Measurements from ENCODE around the gene GAS2L3. TPM values are rescaled to one million over a fixed set of nuclear protein-coding genes. Genes with fewer than 3 reads are reported as not detected.

GAS2L3 gene
- total RNA-seq, 1 experiment from 2014 or later, result 38.7 TPM

DNA sequence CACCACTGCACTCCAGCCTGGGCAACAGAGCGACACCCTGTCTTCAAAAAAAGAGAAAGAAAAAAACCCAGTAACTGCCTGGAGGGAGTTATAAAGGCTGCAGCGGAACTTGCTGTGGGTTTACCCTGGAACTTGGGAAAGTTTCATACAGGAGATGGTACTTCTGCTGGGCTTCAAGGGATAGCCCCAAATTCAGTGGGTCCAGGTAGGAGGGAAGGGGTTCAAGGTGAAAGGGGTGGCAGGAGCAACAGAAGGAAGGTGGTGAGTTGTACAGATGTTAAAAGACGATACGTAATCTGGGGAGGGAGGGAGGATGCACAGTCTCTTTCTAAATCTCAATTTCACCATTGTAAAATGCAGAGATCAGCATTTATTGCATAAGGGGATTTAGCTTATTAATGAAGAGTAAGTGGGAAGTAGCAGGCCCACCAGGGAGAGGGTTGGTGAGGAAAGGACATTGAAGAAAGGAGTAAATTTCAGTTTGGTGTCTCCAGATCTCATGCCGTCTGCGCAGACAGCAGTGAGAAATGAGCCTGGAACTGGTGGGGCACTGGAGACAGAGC, 8.5 kb upstream of the GAS2L3 start:
- no peaks in the 10 kb centered on the region for H3K36me3 ChIP-seq (ENCODE audit: control insufficient read depth in 1 of 2, insufficient read depth in 2 of 2, low read length in 2 of 2)
- H3K9ac ChIP-seq (ENCODE audit: low read length), result no peak overlapping the region

More for the DNA sequence above, 8.5 kb upstream of the GAS2L3 start:
- Histone ChIP-seq H2AFZ (ENCODE audit: low read depth, low read length, poor library complexity, severe bottlenecking) (no peak overlapping the region), H3K79me2 (ENCODE audit: insufficient read depth, low read length) (no peaks in the 10 kb centered on the region), H4K20me1 (ENCODE audit: insufficient read depth) (no peaks in the 10 kb centered on the region), H3K4me1 (ENCODE audit: control insufficient read depth in 1 of 2, insufficient read depth in 2 of 2, low read length in 2 of 2) (no peaks in the 10 kb centered on the region), H3K4me2 (ENCODE audit: low read length) (no peak overlapping the region), H3K27me3 (ENCODE audit: insufficient read depth, low read length) (peaks cover 12% of the 10 kb centered on the region; the same call in 1 of the 2 replicates), H3K27ac (ENCODE audit: low read depth, low read length) (no peak overlapping the region), H3K9me3 (ENCODE audit: control insufficient read depth in 1 of 2, insufficient read depth in 1 of 2, low read depth in 1 of 2, low read length in 2 of 2) (no peaks in the 10 kb centered on the region), H3K9me2 (ENCODE audit: insufficient read depth) (no peaks in the 10 kb centered on the region), H3K4me3 (replicated peaks in 1 of 2; ENCODE audit: low read depth in 1 of 2, low read length in 2 of 2) (no peak overlapping the region)
- DNase-seq (ENCODE audit: low read depth, low spot score), result no peak
- ATAC-seq, result no peak
- RAD21 ChIA-PET (ENCODE audit: low non-redundant PET in 1 of 2, low total read pairs in 2 of 2, uncharacterized antibody in 2 of 2, unreplicated experiment in 2 of 2), result no interaction called here
- CTCF ChIA-PET, result no interaction called here
- intact Hi-C loops (cut with micrococcal nuclease), result no loop called here
- POLR2A ChIA-PET, result no interaction called here
- no peak for TF ChIP-seq SIN3A (IDR thresholded peaks at IDR 0.05; ENCODE audit: low read depth)
- TF ChIP-seq, protein P1, sequence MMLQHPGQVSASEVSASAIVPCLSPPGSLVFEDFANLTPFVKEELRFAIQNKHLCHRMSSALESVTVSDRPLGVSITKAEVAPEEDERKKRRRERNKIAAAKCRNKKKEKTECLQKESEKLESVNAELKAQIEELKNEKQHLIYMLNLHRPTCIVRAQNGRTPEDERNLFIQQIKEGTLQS (IDR thresholded peaks at IDR 0.05), result no peak
- no peak for TF ChIP-seq YY1 (IDR thresholded peaks at IDR 0.05; ENCODE audit: extremely low read depth, insufficient replicate concordance, low read depth, low read length)
- TF ChIP-seq CBX3 (IDR thresholded peaks at IDR 0.05; ENCODE audit: low read depth), result no peak
- TF ChIP-seq EGR1 (IDR thresholded peaks at IDR 0.05; ENCODE audit: low read depth), result no peak
- TF ChIP-seq CEBPB (IDR thresholded peaks at IDR 0.05; ENCODE audit: low read depth), result no peak
- no peak for TF ChIP-seq POLR2A (IDR thresholded peaks at IDR 0.05; ENCODE audit: borderline replicate concordance, extremely low read depth, insufficient read depth, insufficient read length)
- TF ChIP-seq, protein P2, sequence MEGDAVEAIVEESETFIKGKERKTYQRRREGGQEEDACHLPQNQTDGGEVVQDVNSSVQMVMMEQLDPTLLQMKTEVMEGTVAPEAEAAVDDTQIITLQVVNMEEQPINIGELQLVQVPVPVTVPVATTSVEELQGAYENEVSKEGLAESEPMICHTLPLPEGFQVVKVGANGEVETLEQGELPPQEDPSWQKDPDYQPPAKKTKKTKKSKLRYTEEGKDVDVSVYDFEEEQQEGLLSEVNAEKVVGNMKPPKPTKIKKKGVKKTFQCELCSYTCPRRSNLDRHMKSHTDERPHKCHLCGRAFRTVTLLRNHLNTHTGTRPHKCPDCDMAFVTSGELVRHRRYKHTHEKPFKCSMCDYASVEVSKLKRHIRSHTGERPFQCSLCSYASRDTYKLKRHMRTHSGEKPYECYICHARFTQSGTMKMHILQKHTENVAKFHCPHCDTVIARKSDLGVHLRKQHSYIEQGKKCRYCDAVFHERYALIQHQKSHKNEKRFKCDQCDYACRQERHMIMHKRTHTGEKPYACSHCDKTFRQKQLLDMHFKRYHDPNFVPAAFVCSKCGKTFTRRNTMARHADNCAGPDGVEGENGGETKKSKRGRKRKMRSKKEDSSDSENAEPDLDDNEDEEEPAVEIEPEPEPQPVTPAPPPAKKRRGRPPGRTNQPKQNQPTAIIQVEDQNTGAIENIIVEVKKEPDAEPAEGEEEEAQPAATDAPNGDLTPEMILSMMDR (IDR thresholded peaks at IDR 0.05 in 2 of 3, conservative IDR thresholded peaks at IDR 0.05 in 1 of 3; ENCODE audit: borderline replicate concordance in 1 of 3, insufficient read depth in 1 of 3, low read depth in 2 of 3, low read length in 2 of 3), result no peak
- TF ChIP-seq, protein P3, sequence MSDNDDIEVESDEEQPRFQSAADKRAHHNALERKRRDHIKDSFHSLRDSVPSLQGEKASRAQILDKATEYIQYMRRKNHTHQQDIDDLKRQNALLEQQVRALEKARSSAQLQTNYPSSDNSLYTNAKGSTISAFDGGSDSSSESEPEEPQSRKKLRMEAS (IDR thresholded peaks at IDR 0.05), result no peak
- TF ChIP-seq FOSL1 (IDR thresholded peaks at IDR 0.05; ENCODE audit: low read depth), result no peak
- no TSS peak for BruUV-seq (replicated peaks)
